Urothelium cell line (cell line): ENCODE results near the gene SALL4.
"Not testable (repeated sequence)": the region's sequence is repeated elsewhere in the genome, so short reads cannot be mapped to it uniquely, and the experiment has no call there.

Source experiments
- DNase-seq: peaks from one replicate; pipeline ENCODE4 v3.0.0; 2011; ENCODE audit warnings: low spot score, mixed read lengths
- FAIRE-seq: peaks from 2 replicates; lab custom pipeline; 2011; peaks lifted over from hg19 to GRCh38; lab: Jason Lieb, UNC

SALL4 gene

DNA sequence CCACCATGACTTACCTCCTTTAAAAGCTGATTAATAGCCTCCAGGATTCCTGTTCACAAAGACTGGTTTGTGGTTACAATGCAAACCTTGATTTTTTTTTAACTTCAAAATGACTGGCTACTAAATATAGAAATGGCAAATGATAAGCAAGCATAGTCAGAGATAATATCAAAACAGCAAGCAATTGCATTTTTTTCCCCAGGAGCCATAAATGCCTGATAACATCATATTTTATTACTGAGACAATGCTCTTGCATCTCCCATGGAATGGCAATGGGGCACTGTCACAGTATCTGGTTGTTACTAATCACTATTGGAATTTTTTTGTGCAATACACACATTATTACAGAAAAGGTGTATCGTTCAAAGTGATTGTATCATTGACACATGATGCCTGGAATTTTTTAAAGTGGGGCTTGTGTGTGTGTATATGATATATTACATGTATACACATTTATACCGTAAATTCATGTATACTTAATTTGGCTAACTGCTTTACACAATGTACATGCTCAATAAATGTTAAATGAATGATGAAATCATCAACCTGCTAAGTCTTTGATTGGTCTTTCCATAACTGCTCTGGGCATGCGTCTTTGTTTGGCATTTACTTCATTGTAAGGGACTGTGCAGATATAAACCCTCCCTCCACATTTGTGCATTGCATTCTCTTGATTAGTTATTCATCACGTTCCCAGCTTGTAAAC lies 980 bp upstream of the SALL4 start:
- DNase-seq (no peak), FAIRE-seq (no peak)

DNA sequence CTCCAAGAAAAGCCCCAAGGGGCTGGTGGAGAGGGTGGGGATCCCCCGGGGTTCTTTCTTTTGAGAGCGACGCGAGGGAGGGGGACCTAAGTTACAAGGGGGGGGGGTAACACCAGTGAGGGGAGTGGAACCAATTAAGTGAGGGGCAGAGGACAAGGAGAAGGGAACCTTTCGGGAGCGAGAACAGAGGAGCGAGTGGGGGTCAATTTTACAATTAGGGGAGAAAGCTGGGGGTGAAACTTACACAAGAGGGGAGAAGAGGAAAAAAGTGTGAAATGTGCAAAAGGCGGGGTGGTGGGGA lies 548 bp downstream of the SALL4 start:
- DNase-seq (no peak), FAIRE-seq (no peak)

GRCh38 chr20:51801122-51801822 lies 1.0 kb downstream of the SALL4 start:
- FAIRE-seq (no peak), DNase-seq (no peak)

GRCh38 chr20:51800872-51801121 lies 1.5 kb downstream of the SALL4 start:
- no peak for FAIRE-seq
- DNase-seq = no peak

GRCh38 chr20:51800060-51800871 lies 2.1 kb downstream of the SALL4 start:
- no peak for FAIRE-seq

GRCh38 chr20:51799401-51799860 lies 2.9 kb downstream of the SALL4 start:
- DNase-seq (no peak), FAIRE-seq (no peak)

More at GRCh38 chr20:51800060-51800871, 2.1 kb downstream of the SALL4 start:
- no peak for DNase-seq

GRCh38 chr20:51797357-51798025 lies 4.8 kb downstream of the SALL4 start:
- FAIRE-seq = no peak
- DNase-seq = no peak

DNA sequence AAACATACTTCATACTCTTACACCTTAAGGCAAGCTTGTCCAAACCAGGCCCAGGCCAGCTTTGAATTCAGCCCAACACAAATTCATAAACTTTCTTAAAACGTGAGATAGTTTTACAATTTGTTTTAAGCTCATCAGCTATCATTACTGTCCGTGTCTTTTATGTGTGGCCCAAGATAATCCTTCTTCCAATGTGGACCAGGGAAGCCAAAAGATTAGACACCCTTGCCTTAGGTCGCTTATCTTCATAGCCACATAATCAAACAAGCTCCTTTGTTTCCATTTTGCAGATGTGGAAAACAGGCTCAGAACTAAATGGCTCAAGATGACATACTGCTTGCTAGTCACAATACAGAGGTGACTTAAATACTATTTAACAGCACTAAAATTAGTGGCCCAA lies 6.0 kb downstream of the SALL4 start:
- no peak for DNase-seq
- FAIRE-seq = no peak

DNA sequence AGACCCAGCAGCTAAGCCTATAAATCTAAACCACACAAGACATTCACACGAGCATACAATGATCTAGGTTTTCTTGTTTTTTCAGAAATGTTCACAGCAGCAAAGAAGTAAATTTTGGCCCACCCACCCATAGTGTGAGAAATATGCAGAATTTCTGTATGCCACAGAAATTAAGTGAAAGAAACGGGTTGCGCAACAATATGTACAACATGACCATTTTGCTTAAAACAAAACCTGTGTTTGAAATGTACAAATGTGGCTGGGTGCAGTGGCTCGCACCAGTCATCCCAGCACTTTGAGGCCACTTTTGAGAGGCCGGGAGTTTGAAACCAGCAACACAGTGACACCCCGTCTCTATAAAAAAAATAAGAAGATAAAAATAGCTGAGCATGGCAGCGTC lies 9.4 kb downstream of the SALL4 start:
- DNase-seq = no peak
- no peak for FAIRE-seq

DNA sequence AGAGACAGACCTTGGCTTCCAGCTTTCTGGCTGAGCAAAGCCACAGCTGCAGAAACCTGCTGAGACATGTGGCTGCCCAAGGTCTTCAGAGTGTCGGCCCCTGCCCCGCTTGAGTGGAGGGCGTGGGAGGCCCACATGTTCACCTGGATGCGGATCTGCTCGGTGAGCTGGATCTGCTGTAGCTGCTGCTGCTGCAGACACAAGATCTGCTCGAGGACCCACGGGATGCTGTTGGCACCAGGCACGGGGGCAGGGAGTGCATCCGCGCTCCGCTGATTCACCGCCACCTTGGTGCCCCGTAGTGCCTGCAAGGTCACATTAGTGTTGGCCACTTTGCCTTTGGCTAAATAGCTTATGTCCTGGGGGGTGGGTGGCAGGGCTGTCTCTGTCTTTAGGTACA lies 10.7 kb downstream of the SALL4 start:
- FAIRE-seq (no peak), DNase-seq (no peak)

DNA sequence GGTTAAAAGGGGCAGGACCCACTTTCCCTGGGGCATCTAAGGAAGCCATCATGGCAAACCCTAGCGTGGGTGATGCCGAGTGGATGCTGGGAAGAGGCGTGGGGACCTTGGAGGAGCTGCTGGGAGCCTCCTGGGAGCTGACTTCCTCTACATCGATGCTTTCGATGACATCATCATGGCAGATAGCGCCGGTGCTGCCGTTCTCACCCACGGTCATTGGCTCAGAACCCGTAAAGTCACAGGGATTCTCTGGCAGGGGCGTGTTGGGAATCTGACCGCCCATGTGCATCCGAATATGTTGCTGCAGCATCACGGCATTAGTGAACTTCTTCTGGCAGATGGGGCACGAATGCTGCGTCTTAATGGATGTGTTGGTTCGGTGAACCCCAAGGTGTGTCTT lies 12.1 kb downstream of the SALL4 start:
- FAIRE-seq = no peak
- no peak for DNase-seq

GRCh38 chr20:51789434-51789833 lies 12.9 kb downstream of the SALL4 start:
- FAIRE-seq = no peak
- DNase-seq = no peak

DNA sequence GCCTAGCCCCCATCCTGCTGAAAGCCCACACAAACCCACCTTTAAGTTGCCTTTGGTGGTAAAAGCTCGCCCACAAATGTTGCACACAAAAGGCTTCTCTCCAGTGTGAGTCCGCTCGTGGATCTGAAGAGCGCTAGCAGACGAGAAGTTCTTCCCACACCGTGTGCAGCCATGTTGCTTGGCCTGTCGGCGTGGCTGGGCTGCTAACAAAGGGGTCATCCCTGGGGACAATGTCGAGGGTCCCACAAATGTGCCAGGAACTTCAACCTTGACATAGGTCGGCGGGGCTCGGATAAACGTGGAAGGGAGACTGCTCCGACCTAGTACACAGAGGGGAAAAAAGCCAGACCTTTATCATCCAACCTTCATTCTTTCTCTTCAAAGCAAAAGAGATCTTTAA lies 13.5 kb downstream of the SALL4 start:
- no peak for DNase-seq
- peak; percentile 13 for FAIRE-seq

GRCh38 chr20:51784299-51784698 lies 18.0 kb downstream of the SALL4 start:
- FAIRE-seq (no peak), DNase-seq (no peak)

DNA sequence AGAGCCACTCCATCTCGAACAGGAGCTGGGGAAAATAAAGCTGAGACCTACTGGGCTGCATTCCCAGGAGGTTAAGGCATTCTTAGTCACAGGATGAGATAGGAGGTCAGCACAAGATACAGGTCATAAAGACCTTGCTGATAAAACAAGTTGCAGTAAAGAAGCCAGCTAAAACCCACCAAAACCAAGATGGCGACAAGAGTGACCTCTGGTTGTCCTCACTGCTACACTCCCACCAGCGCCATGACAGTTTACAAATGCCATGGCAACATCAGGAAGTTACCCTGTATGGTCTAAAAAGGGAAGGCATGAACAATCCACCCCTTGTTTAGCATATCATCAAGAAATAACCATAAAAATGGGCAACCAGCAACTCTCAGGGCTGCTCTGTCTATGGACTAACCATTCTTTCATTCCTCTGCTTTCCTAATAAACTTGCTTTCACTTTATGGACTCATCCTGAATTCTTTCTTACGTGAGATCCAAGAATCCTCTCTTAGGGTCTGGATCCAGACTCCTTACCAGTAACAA lies 24.0 kb downstream of the SALL4 start:
- DNase-seq, FAIRE-seq: not testable (repeated sequence)

- DNase-seq = no peak
- FAIRE-seq = no peak
These were observed 27.1 kb downstream of the SALL4 start for GRCh38 chr20:51775241-51775640.

- FAIRE-seq (no peak), DNase-seq (no peak)
These were observed 30.1 kb downstream of the SALL4 start for GRCh38 chr20:51772236-51772635.

GRCh38 chr20:51769976-51770615 lies 32.2 kb downstream of the SALL4 start:
- DNase-seq (no peak), FAIRE-seq (no peak)

DNA sequence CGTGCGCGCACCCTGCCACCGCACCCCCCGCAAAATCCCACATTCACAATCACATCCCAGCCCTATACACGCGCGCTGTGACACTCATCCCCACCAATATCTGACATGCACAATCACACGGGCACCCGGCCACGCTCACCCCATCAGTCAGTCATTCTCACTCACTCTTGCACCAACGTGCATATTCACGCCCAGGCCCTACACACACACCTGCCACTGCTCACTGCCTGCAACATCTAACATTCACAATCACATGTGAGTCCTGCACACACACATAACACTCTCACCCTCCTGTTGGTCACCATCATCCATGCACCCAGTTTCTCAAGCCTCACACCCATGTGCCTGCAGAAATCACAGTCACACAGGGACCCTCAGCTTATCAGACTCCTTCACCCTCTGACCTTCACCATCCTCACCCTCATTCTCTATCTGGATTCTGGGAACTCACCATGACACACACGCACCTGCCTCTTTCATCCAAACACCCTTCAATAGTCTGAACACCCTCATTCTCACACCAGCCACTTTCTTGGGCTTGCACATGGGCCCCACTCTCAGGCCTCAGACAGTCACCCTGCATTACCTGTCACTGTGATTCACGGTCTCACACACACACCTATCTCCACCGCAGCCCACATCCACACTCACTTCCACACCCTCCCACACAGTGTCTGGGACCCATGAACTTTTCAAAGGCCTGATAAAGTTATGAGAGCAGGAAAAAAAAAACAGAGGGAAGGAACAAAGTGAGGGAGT lies 33.4 kb downstream of the SALL4 start:
- FAIRE-seq (peak; percentile 67), DNase-seq (peak; percentile 35)
